ENCODE data around the gene UGT8. TPM values are rescaled to one million over a fixed set of nuclear protein-coding genes. Genes with fewer than 3 reads are reported as not detected.
"Not testable (repeated sequence)": the region's sequence is repeated elsewhere in the genome, so short reads cannot be mapped to it uniquely, and the experiment has no call there.

The UGT8 gene
- polyA plus RNA-seq, 2 donors = 0.61 to 1.3 TPM

- Histone ChIP-seq H3K27me3 (ENCODE audit: control insufficient read depth in 1 of 2, insufficient read depth in 2 of 2, low read length in 2 of 2) (no peaks in the 10 kb centered on the region), H3K27ac (ENCODE audit: low read depth in 2 of 2, low read length in 1 of 2) (no peak overlapping the region), H3K9me3 (ENCODE audit: control insufficient read depth in 2 of 2, insufficient read depth in 1 of 2, low read depth in 1 of 2, low read length in 1 of 2) (no peaks in the 10 kb centered on the region), H3K36me3 (ENCODE audit: control insufficient read depth in 2 of 2, insufficient read depth in 2 of 2, low read length in 1 of 2) (no peaks in the 10 kb centered on the region), H3K4me1 (ENCODE audit: control insufficient read depth in 2 of 2, insufficient read depth in 2 of 2, low read length in 1 of 2) (no peaks in the 10 kb centered on the region), H3K4me3 (ENCODE audit: low read depth in 1 of 2, low read length in 2 of 2) (no peak overlapping the region)
- 89 to 96% methylated on average over 1 of the region's 1 CpG for WGBS, 2 donors
Observed at GRCh38 chr4:114653675-114654074, 55.1 kb downstream of the UGT8 start.

DNA sequence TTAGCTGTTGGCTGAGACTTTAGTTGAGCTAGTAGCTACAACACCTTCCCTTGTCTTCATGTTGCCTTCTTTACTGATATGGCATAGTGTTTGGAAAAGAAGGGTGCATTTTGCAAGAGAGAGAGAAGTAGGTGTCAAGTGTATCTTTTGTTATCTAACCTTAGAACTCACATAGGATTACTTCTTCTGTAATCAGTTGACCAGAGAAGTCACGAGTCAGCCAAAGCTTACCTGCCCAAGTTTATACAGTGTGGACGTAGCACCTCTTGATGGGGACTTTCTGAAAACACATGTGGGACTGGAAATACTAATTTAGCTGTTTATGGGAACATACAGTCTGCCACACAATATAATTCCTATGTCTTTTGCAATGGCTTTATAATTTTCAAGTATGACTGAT lies 56.0 kb downstream of the UGT8 start:
- Histone ChIP-seq H3K27me3 (ENCODE audit: control insufficient read depth in 1 of 2, insufficient read depth in 2 of 2, low read length in 2 of 2) (no peaks in the 10 kb centered on the region), H3K9me3 (ENCODE audit: control insufficient read depth in 2 of 2, insufficient read depth in 1 of 2, low read depth in 1 of 2, low read length in 1 of 2) (no peaks in the 10 kb centered on the region), H3K4me3 (ENCODE audit: low read depth in 1 of 2, low read length in 2 of 2) (no peak overlapping the region), H3K4me1 (ENCODE audit: control insufficient read depth in 2 of 2, insufficient read depth in 2 of 2, low read length in 1 of 2) (no peaks in the 10 kb centered on the region), H3K36me3 (ENCODE audit: control insufficient read depth in 2 of 2, insufficient read depth in 2 of 2, low read length in 1 of 2) (no peaks in the 10 kb centered on the region), H3K27ac (ENCODE audit: low read depth in 2 of 2, low read length in 1 of 2) (no peak overlapping the region)
- WGBS, 2 donors = 64 to 72% methylated on average over 2 of the region's 2 CpGs

DNA sequence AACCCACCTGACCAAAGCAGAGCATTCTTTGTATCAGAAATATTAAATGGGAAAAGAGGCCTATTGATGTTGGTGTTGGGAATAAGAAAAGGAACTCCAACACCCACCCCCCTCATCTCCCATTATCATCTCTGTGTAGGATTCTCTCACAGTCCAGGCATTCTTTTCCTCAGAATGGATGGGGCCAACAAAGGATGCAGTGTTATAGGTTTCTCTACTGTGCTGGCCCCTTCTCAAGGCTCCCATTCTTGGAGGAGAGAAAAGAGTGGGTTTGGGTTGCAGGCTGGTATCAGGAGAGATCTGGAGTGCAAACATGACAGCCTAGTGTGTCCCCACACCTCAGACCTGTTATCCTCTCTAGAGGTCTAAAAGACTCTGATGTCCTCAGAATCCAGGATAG lies 59.6 kb downstream of the UGT8 start:
- no peaks in the 10 kb centered on the region for H3K4me1 ChIP-seq (ENCODE audit: control insufficient read depth in 2 of 2, insufficient read depth in 2 of 2, low read length in 1 of 2)
- H3K27ac ChIP-seq (ENCODE audit: low read depth in 2 of 2, low read length in 1 of 2) = no peak overlapping the region
- no peaks in the 10 kb centered on the region for H3K9me3 ChIP-seq (ENCODE audit: control insufficient read depth in 2 of 2, insufficient read depth in 1 of 2, low read depth in 1 of 2, low read length in 1 of 2)
- H3K36me3 ChIP-seq (ENCODE audit: control insufficient read depth in 2 of 2, insufficient read depth in 2 of 2, low read length in 1 of 2) = no peaks in the 10 kb centered on the region
- H3K27me3 ChIP-seq (ENCODE audit: control insufficient read depth in 1 of 2, insufficient read depth in 2 of 2, low read length in 2 of 2) = no peaks in the 10 kb centered on the region
- H3K4me3 ChIP-seq (ENCODE audit: low read depth in 1 of 2, low read length in 2 of 2) = no peak overlapping the region

DNA sequence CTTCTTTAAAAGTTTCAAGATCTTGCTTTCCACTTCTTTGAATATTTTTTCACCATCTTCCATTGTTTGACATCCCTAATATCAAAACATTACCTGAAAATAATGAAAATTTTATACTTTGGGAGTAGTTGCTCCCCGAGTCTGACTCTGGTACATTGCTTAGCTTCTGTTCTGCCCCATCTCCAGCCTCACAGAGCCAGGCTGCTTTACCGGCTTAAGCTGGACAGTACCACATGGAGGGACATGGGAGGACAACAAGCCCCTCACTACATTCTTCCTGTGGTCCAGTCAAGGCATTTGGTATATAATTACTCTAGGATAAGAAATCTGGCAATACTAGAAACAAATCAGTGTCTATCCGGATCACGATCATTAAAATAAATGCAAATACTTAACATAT lies 60.2 kb downstream of the UGT8 start:
- Histone ChIP-seq H3K4me1 (ENCODE audit: control insufficient read depth in 2 of 2, insufficient read depth in 2 of 2, low read length in 1 of 2) (no peaks in the 10 kb centered on the region), H3K4me3 (ENCODE audit: low read depth in 1 of 2, low read length in 2 of 2) (no peak overlapping the region)
- WGBS, 2 donors = 83 to 87% methylated on average over 4 of the region's 4 CpGs

GRCh38 chr4:114659386-114660008 lies 60.9 kb downstream of the UGT8 start:
- WGBS, 2 donors = 1 to 2% methylated on average over 4 of the region's 4 CpGs
- Histone ChIP-seq H3K4me3 (ENCODE audit: low read depth in 1 of 2, low read length in 2 of 2) (no peak overlapping the region), H3K27ac (ENCODE audit: low read depth in 2 of 2, low read length in 1 of 2) (no peak overlapping the region), H3K36me3 (ENCODE audit: control insufficient read depth in 2 of 2, insufficient read depth in 2 of 2, low read length in 1 of 2) (no peaks in the 10 kb centered on the region), H3K4me1 (ENCODE audit: control insufficient read depth in 2 of 2, insufficient read depth in 2 of 2, low read length in 1 of 2) (no peaks in the 10 kb centered on the region), H3K27me3 (ENCODE audit: control insufficient read depth in 1 of 2, insufficient read depth in 2 of 2, low read length in 2 of 2) (no peaks in the 10 kb centered on the region), H3K9me3 (ENCODE audit: control insufficient read depth in 2 of 2, insufficient read depth in 1 of 2, low read depth in 1 of 2, low read length in 1 of 2) (no peaks in the 10 kb centered on the region)

More for the DNA sequence above, 60.2 kb downstream of the UGT8 start:
- Histone ChIP-seq H3K27ac (ENCODE audit: low read depth in 2 of 2, low read length in 1 of 2) (no peak overlapping the region), H3K27me3 (ENCODE audit: control insufficient read depth in 1 of 2, insufficient read depth in 2 of 2, low read length in 2 of 2) (no peaks in the 10 kb centered on the region), H3K9me3 (ENCODE audit: control insufficient read depth in 2 of 2, insufficient read depth in 1 of 2, low read depth in 1 of 2, low read length in 1 of 2) (no peaks in the 10 kb centered on the region), H3K36me3 (ENCODE audit: control insufficient read depth in 2 of 2, insufficient read depth in 2 of 2, low read length in 1 of 2) (no peaks in the 10 kb centered on the region)

DNA sequence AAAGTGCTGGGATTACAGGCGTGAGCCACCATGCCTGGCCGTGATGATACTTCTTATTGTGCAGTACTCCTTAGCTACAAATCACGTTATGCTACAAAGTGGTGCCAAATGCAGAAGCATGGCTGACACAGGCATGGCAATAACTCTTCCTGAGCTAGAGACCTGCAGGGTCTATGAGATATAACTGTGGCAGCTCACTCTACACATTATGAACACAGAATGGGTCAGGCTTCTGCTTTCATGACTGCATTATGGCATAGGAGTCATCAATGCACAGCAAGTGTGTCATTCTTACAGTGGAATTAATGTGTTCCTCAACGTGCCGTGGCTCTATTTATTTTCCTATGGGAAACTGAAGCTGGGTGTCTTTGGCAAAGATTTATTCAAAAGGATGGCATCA lies 64.5 kb downstream of the UGT8 start:
- no peaks in the 10 kb centered on the region for H3K9me3 ChIP-seq (ENCODE audit: control insufficient read depth in 2 of 2, insufficient read depth in 1 of 2, low read depth in 1 of 2, low read length in 1 of 2)

GRCh38 chr4:114668577-114668976 lies 70.0 kb downstream of the UGT8 start:
- Histone ChIP-seq H3K27ac (ENCODE audit: low read depth in 2 of 2, low read length in 1 of 2) (no peak overlapping the region), H3K4me1 (ENCODE audit: control insufficient read depth in 2 of 2, insufficient read depth in 2 of 2, low read length in 1 of 2) (no peaks in the 10 kb centered on the region), H3K9me3 (ENCODE audit: control insufficient read depth in 2 of 2, insufficient read depth in 1 of 2, low read depth in 1 of 2, low read length in 1 of 2) (no peaks in the 10 kb centered on the region), H3K36me3 (ENCODE audit: control insufficient read depth in 2 of 2, insufficient read depth in 2 of 2, low read length in 1 of 2) (no peaks in the 10 kb centered on the region), H3K4me3 (ENCODE audit: low read depth in 1 of 2, low read length in 2 of 2) (no peak overlapping the region), H3K27me3 (ENCODE audit: control insufficient read depth in 1 of 2, insufficient read depth in 2 of 2, low read length in 2 of 2) (no peaks in the 10 kb centered on the region)
- 70 to 71% methylated on average over 1 of the region's 1 CpG for WGBS, 2 donors

More for the DNA sequence above, 64.5 kb downstream of the UGT8 start:
- 86 to 88% methylated on average over 5 of the region's 5 CpGs for WGBS, 2 donors
- Histone ChIP-seq H3K4me3 (ENCODE audit: low read depth in 1 of 2, low read length in 2 of 2) (no peak overlapping the region), H3K27ac (ENCODE audit: low read depth in 2 of 2, low read length in 1 of 2) (no peak overlapping the region), H3K4me1 (ENCODE audit: control insufficient read depth in 2 of 2, insufficient read depth in 2 of 2, low read length in 1 of 2) (no peaks in the 10 kb centered on the region), H3K36me3 (ENCODE audit: control insufficient read depth in 2 of 2, insufficient read depth in 2 of 2, low read length in 1 of 2) (no peaks in the 10 kb centered on the region), H3K27me3 (ENCODE audit: control insufficient read depth in 1 of 2, insufficient read depth in 2 of 2, low read length in 2 of 2) (no peaks in the 10 kb centered on the region)

DNA sequence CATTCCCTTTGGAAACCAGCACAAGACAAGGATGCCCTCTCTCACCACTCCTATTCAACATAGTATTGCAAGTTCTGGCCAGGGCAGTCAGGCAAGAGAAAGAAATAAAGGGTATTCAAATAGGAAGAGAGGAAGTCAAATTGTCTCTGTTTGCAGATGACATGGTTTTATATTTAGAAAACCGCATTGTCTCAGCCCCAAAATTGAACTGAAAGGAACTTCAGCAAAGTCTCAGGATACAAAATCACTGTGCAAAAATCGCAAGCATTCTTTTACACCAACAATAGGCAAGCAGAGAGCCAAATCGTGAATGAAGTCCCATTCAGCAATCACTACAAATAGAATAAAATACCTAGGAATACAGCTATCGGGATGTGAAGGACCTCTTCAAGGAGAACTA lies 72.1 kb downstream of the UGT8 start:
- H3K27me3 ChIP-seq (ENCODE audit: control insufficient read depth in 1 of 2, insufficient read depth in 2 of 2, low read length in 2 of 2); H3K4me1 ChIP-seq (ENCODE audit: control insufficient read depth in 2 of 2, insufficient read depth in 2 of 2, low read length in 1 of 2); H3K27ac ChIP-seq (ENCODE audit: low read depth in 2 of 2, low read length in 1 of 2); H3K4me3 ChIP-seq (ENCODE audit: low read depth in 1 of 2, low read length in 2 of 2); H3K9me3 ChIP-seq (ENCODE audit: control insufficient read depth in 2 of 2, insufficient read depth in 1 of 2, low read depth in 1 of 2, low read length in 1 of 2); H3K36me3 ChIP-seq (ENCODE audit: control insufficient read depth in 2 of 2, insufficient read depth in 2 of 2, low read length in 1 of 2): not testable (repeated sequence)
- 83 to 87% methylated on average over 4 of the region's 4 CpGs for WGBS, 2 donors

DNA sequence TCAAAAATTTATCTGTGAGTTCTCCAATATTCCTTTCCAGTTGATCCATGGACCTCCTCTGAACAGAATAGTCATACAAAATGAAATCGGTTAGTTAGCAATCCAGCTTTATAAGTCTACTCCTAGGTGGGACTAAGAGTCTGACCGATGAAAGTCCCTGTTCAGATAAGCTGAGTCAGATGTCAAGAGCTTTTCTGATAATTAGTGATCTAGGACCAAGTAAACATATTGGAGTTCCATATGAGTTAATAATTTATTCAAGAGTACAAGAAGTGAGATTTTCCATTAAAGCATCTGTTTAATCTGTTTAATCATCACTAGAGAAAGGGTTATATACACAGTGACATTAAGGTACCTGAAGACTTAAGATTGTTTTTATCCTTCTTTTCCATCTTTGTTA lies 74.7 kb downstream of the UGT8 start:
- H3K36me3 ChIP-seq (ENCODE audit: control insufficient read depth in 2 of 2, insufficient read depth in 2 of 2, low read length in 1 of 2) = no peaks in the 10 kb centered on the region
- no peaks in the 10 kb centered on the region for H3K27me3 ChIP-seq (ENCODE audit: control insufficient read depth in 1 of 2, insufficient read depth in 2 of 2, low read length in 2 of 2)
- no peaks in the 10 kb centered on the region for H3K4me1 ChIP-seq (ENCODE audit: control insufficient read depth in 2 of 2, insufficient read depth in 2 of 2, low read length in 1 of 2)
- WGBS, 2 donors = 56 to 85% methylated on average over 2 of the region's 2 CpGs
- H3K27ac ChIP-seq (ENCODE audit: low read depth in 2 of 2, low read length in 1 of 2) = no peak overlapping the region
- no peak overlapping the region for H3K4me3 ChIP-seq (ENCODE audit: low read depth in 1 of 2, low read length in 2 of 2)
- H3K9me3 ChIP-seq (ENCODE audit: control insufficient read depth in 2 of 2, insufficient read depth in 1 of 2, low read depth in 1 of 2, low read length in 1 of 2) = no peaks in the 10 kb centered on the region

- 74 to 76% methylated on average over 2 of the region's 2 CpGs for WGBS, 2 donors
- Histone ChIP-seq H3K27me3 (ENCODE audit: control insufficient read depth in 1 of 2, insufficient read depth in 2 of 2, low read length in 2 of 2) (no peaks in the 10 kb centered on the region), H3K4me1 (ENCODE audit: control insufficient read depth in 2 of 2, insufficient read depth in 2 of 2, low read length in 1 of 2) (no peaks in the 10 kb centered on the region), H3K27ac (ENCODE audit: low read depth in 2 of 2, low read length in 1 of 2) (no peak overlapping the region), H3K36me3 (ENCODE audit: control insufficient read depth in 2 of 2, insufficient read depth in 2 of 2, low read length in 1 of 2) (no peaks in the 10 kb centered on the region), H3K9me3 (ENCODE audit: control insufficient read depth in 2 of 2, insufficient read depth in 1 of 2, low read depth in 1 of 2, low read length in 1 of 2) (no peaks in the 10 kb centered on the region), H3K4me3 (ENCODE audit: low read depth in 1 of 2, low read length in 2 of 2) (no peak overlapping the region)
Observed at GRCh38 chr4:114674080-114674479, 75.5 kb downstream of the UGT8 start.

Measured in esophagus (tissue), 2 donors.